GM12878 (cell line): ENCODE data around the gene DDIT4. TPM values are rescaled to one million over a fixed set of nuclear protein-coding genes. Genes with fewer than 3 reads are reported as not detected.

Source experiments
- BCL11A ChIP-seq: IDR thresholded peaks from 2 replicates; pipeline ENCODE4 v1.6.1; 2011; ENCODE audit warnings: low read depth, low read length
- CREM ChIP-seq: IDR thresholded peaks from 2 replicates; pipeline ENCODE4 v1.6.1; 2014; ENCODE audit warnings: antibody characterized with exemption, low read depth
- CUX1 ChIP-seq: IDR thresholded peaks from 2 replicates; pipeline ENCODE4 v1.6.1; 2012; ENCODE audit warnings: improper control_type of control experiment, low read depth, low read length; ENCODE audit not compliant: insufficient replicate concordance
- EGR1 ChIP-seq, 2 experiments: IDR thresholded peaks; 1 replicate in 1 of 2; 2 replicates in 1 of 2; pipeline ENCODE4 v1.6.1; 2011 to 2012; ENCODE audit warnings: low read depth in 2 of 2, low read length in 2 of 2, borderline replicate concordance in 1 of 2, mild to moderate bottlenecking in 1 of 2, moderate library complexity in 1 of 2
- ESRRA ChIP-seq: IDR thresholded peaks from 2 replicates; pipeline ENCODE4 v1.6.1; 2012; ENCODE audit warnings: mild to moderate bottlenecking, low read length, improper control_type of control experiment
- FOXM1 ChIP-seq: IDR thresholded peaks from 2 replicates; pipeline ENCODE4 v1.6.1; 2012; ENCODE audit warnings: low read depth, mild to moderate bottlenecking, inconsistent platforms, low read length, moderate library complexity
- GABPA ChIP-seq: IDR thresholded peaks from 2 replicates; pipeline ENCODE4 v1.6.1; 2014; ENCODE audit warnings: antibody characterized with exemption, low read depth, mild to moderate bottlenecking, inconsistent platforms
- GATAD2B ChIP-seq: fragments of 450-650 bp; conservative IDR thresholded peaks from 2 replicates; pipeline ENCODE4 v1.6.1; 2017; ENCODE audit warnings: low read depth, mild to moderate bottlenecking, moderate library complexity
- HSF1 ChIP-seq: fragments of 150-350 bp; IDR thresholded peaks from 2 replicates; pipeline ENCODE4 v1.6.1; 2014; ENCODE audit warnings: mild to moderate bottlenecking, low read depth, low read length
- IRF4 ChIP-seq: IDR thresholded peaks from 2 replicates; pipeline ENCODE4 v1.6.1; 2011; ENCODE audit warnings: low read depth, low read length
- KDM1A ChIP-seq: fragments of 200-600 bp; sonication (generic); IDR thresholded peaks from 2 replicates; pipeline ENCODE4 v1.6.1; 2016; ENCODE audit warnings: borderline replicate concordance
- KLF5 ChIP-seq: fragments of 450-650 bp; IDR thresholded peaks from 2 replicates; pipeline ENCODE4 v1.6.1; 2014; ENCODE audit warnings: mild to moderate bottlenecking; ENCODE audit not compliant: partially characterized antibody
- MTA2 ChIP-seq: fragments of 450-650 bp; IDR thresholded peaks from 2 replicates; pipeline ENCODE4 v1.6.1; 2016; ENCODE audit warnings: low read depth, mild to moderate bottlenecking, moderate library complexity
- MTA3 ChIP-seq: IDR thresholded peaks from 2 replicates; pipeline ENCODE4 v1.6.1; 2012; ENCODE audit warnings: low read length, inconsistent platforms, borderline replicate concordance
- MXI1 ChIP-seq: fragments of 150-350 bp; IDR thresholded peaks from 2 replicates; pipeline ENCODE4 v1.6.1; 2011; ENCODE audit warnings: low read depth, mild to moderate bottlenecking, inconsistent platforms, low read length, improper control_type of control experiment
- NR2C2 ChIP-seq: IDR thresholded peaks from 2 replicates; pipeline ENCODE4 v1.6.1; 2011; ENCODE audit warnings: borderline replicate concordance, low read depth; ENCODE audit not compliant: control insufficient read depth, insufficient read length
- PAX5 ChIP-seq: IDR thresholded peaks from 2 replicates; pipeline ENCODE4 v1.6.1; 2011; ENCODE audit warnings: low read depth, low read length, borderline replicate concordance
- RAD51 ChIP-seq: fragments of 450-650 bp; IDR thresholded peaks from 2 replicates; pipeline ENCODE4 v1.6.1; 2016; ENCODE audit warnings: moderate library complexity, mild to moderate bottlenecking, inconsistent platforms
- RB1 ChIP-seq: fragments of 450-650 bp; formaldehyde crosslinking; IDR thresholded peaks from 2 replicates; pipeline ENCODE4 v1.6.1; 2017; ENCODE audit warnings: mild to moderate bottlenecking, borderline replicate concordance
- RFX5 ChIP-seq: IDR thresholded peaks from 2 replicates; pipeline ENCODE4 v1.6.1; 2011; ENCODE audit warnings: low read depth, low read length, improper control_type of control experiment
- SP1 ChIP-seq: IDR thresholded peaks from one replicate; pipeline ENCODE4 v1.6.1; 2011; ENCODE audit warnings: low read depth, low read length
- SREBF1 ChIP-seq: IDR thresholded peaks from 2 replicates; pipeline ENCODE4 v1.6.1; 2012; ENCODE audit warnings: mild to moderate bottlenecking, low read length
- SUPT20H ChIP-seq: IDR thresholded peaks from 2 replicates; pipeline ENCODE4 v1.6.1; 2011; ENCODE audit warnings: low read depth, mild to moderate bottlenecking, low read length, moderate library complexity, borderline replicate concordance; ENCODE audit not compliant: control insufficient read depth
- TCF12 ChIP-seq: IDR thresholded peaks from 2 replicates; pipeline ENCODE4 v1.6.1; 2011; ENCODE audit warnings: low read depth, mild to moderate bottlenecking, low read length
- ZBED1 ChIP-seq: IDR thresholded peaks from 2 replicates; pipeline ENCODE4 v1.6.1; 2016; ENCODE audit warnings: borderline replicate concordance
- ZNF622 ChIP-seq: fragments of 450-650 bp; IDR thresholded peaks from 2 replicates; pipeline ENCODE4 v1.6.1; 2017; ENCODE audit warnings: mild to moderate bottlenecking, inconsistent platforms
- polyA plus RNA-seq, 11 experiments: library from polyadenylated mRNA; depleted of rRNA in 4 of 11; unstranded in 6 of 11; stranded (reverse) in 5 of 11; fragments of >200 nt; fragmentation: Nextera tagmentation in 4 of 11; fragmentation: Illumina TruSeq in 1 of 11; extraction: Ambion mirVana in 4 of 11; extraction: Trizol in 1 of 11; gene quantifications; 1 replicate in 1 of 11; 2 replicates in 10 of 11; pipeline versions ENCODE4 v1.2.1 to v1.2.3, GENCODE V29; 2011 to 2016; ENCODE audit warnings: inconsistent platforms in 2 of 11, missing spikeins in 2 of 11, low read depth in 1 of 11
- total RNA-seq, 4 experiments: library from RNA; depleted of rRNA in 3 of 4; stranded (reverse); fragments of >200 nt in 3 of 4; fragmentation: Illumina TruSeq in 1 of 4; extraction: Trizol in 1 of 4; gene quantifications; 2 replicates each; pipeline versions ENCODE4 v1.2.1 to v1.2.3, GENCODE V29; 2013 to 2021

Gene DDIT4
- total and polyA plus RNA-seq, 10 of the 15 experiments (the other 5 are each of a cell fraction or from before 2014, with no cell fraction given) = 2.1 to 277 (median 183) TPM

DNA sequence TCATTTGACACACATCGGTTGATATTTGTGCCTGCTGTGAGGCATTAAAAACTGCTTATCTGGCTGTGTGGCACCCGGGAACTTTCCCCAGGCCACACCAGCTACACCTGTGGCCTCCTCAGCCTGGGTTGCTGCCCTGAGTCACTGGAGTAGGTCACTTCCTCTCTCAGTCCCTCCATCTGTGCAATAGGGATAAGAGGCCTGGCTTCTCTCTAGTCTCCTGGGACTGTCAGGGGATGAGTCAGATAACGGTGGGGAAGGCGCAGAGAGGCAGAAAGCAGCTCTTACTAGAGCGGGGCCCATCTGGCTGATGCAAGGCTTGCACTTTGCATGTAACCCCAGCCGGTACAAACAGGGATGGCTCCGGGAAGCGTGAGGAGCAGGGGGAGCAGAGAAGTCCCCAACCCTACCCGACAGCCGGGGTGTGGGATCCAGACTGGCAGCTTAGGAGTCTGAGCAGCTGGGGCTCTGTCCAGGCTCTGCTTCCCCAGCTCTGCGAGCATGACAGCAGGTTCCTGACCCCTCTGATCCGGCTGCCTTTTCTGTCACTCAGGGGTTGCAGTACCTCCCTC lies 47.0 kb downstream of the DDIT4 start (continued):
- TF ChIP-seq ZBED1 (peak; percentile 17; the same call in 1 of the 2 replicates), EGR1 (IDR thresholded peaks at IDR 0.05; ENCODE audit: borderline replicate concordance in 1 of 2, low read depth in 2 of 2, low read length in 2 of 2) (0 out of 3 replicates have a peak, but pooled peaks of 1 of the 2 experiments have one; percentile 27), CREM (peak; percentile 90), MXI1 (no peak), MTA3 (peak; percentile 50; the same call in 1 of the 2 replicates), ESRRA (peak; percentile 54; the same call in 1 of the 2 replicates), ZNF622 (no peak), RFX5 (no peak), SUPT20H (no peak), IRF4 (peak; percentile 61; the same call in 1 of the 2 replicates), SREBF1 (no peak), PAX5 (peak; percentile 70; the same call in 1 of the 2 replicates), GABPA (no peak), GATAD2B (peak; percentile 90), KLF5 (no peak), TCF12 (peak; percentile 83), NR2C2 (no peak), RAD51 (no peak), CUX1 (no peak), RB1 (no peak; the same call in 1 of the 2 replicates), FOXM1 (peak; percentile 74; the same call in 1 of the 2 replicates), SP1 (peak; percentile 68), KDM1A (no peak), BCL11A (peak; percentile 79; the same call in 1 of the 2 replicates), HSF1 (no peak), MTA2 (peak; percentile 62)
